H4 (cell line): ENCODE measurements around the gene OR2AE1. TPM values are rescaled to one million over a fixed set of nuclear protein-coding genes. Genes with fewer than 3 reads are reported as not detected.
"Not testable (repeated sequence)": the region's sequence is repeated elsewhere in the genome, so short reads cannot be mapped to it uniquely, and the experiment has no call there.

ENCODE experiments used
- DNase-seq: peaks from one replicate; pipeline ENCODE4 v3.0.0-alpha.2; 2015; ENCODE audit warnings: low spot score
- total RNA-seq: library from RNA; depleted of rRNA; stranded (reverse); fragments of >200 nt; shearing (Covaris generic); gene quantifications from 2 replicates; pipeline ENCODE4 v1.2.3, GENCODE V29; 2014; rRNA removed

The OR2AE1 gene, protein sequence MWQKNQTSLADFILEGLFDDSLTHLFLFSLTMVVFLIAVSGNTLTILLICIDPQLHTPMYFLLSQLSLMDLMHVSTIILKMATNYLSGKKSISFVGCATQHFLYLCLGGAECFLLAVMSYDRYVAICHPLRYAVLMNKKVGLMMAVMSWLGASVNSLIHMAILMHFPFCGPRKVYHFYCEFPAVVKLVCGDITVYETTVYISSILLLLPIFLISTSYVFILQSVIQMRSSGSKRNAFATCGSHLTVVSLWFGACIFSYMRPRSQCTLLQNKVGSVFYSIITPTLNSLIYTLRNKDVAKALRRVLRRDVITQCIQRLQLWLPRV
- total RNA-seq, result 0.23 TPM in 1 of 2 replicates, not detected in the other

DNA sequence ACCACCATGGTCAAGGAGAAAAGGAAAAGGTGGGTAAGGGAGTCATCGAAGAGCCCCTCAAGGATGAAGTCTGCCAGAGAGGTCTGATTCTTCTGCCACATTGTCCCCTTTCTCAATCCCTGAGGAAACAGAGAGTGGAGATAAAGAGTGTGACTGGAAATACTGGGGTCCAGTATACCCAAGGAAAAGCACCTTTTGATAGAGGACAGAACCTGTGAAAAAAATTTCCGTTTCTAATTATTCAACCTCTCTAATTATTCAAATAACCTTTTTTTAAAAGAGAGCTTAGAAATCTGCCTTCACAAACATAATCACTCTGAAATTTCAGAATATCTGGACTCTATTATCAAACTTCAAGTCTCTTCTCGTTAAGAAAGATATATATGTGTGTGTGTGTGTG, at the start of gene OR2AE1:
OR2AE1 (minus strand) TSS at position 101 of the 400 bp plus-strand sequence; CDS start at position 101, 0 bp downstream.
- DNase-seq, result no peak

DNA sequence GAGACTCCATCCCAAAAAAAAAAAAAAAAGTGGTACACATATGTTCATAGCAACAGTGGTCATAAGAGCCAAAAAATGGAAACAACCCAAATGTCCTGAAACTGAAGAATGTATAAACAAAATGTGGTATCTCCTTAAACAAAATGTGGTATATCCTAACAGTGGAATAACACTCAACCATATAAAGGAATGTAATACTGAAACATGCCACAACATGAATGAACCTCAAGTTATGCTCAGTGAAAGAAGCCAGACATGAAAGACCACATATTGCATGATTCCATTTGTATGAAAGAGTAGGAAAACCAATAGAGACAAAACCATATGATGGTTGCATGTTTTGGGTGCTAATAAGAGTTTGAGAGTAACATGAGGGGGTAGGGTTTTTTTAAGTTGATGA, 49.5 kb upstream of the OR2AE1 start:
- no peak for DNase-seq

DNA sequence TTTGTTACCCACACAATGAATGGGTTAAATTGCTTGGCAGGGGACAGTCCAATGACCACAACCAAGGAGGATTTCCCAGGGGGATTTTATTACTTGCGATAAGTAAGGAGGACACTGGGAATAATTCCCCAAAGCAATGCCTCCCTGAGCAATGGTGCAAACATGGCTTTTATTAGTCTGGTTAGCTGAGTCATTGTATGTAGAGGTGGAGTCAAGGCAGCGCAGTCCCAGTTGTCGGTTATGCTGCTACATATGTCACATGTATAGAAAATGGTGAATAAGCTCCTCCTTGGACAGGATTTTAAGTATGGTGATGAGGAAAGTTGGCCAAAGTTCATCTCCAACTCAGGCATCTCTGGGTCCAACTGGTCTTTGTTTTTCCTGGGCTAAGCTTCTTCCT, 46.4 kb upstream of the OR2AE1 start:
- no peak for DNase-seq

DNA sequence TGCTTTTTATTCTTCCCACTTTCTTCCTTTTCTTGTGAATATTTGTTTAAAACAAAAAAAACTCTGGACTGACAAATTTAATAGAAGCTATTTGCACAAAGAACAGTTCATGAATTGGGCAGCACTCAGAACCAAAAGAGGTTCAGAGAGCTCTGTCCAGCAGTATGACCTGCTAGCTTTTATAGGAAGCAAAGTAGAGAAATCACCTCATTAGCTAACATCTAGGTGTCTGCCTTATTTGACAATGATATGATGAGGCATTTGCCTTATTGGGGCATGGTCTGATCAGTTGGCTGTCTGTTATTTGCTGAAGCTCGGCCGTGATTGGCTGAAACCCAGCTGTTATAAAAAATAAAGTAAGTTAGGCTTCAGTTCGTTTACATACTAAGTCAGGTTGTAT, 43.3 kb upstream of the OR2AE1 start:
- DNase-seq, result no peak

DNA sequence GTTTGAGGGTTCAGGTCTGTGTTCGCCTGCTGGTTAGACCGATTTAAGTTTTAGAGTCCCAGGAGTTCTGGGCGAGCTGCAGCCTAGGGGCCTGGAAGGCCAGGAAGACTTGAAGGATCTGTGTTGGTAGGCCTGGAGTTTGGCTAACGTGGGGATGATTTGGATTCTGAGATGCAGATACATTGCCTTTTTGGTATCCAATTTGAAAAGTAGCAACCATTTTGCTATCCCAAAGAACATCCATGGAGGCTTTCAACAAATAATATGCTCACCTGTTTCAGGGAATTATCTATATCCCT, 42.9 kb upstream of the OR2AE1 start:
- DNase-seq, result no peak

DNA sequence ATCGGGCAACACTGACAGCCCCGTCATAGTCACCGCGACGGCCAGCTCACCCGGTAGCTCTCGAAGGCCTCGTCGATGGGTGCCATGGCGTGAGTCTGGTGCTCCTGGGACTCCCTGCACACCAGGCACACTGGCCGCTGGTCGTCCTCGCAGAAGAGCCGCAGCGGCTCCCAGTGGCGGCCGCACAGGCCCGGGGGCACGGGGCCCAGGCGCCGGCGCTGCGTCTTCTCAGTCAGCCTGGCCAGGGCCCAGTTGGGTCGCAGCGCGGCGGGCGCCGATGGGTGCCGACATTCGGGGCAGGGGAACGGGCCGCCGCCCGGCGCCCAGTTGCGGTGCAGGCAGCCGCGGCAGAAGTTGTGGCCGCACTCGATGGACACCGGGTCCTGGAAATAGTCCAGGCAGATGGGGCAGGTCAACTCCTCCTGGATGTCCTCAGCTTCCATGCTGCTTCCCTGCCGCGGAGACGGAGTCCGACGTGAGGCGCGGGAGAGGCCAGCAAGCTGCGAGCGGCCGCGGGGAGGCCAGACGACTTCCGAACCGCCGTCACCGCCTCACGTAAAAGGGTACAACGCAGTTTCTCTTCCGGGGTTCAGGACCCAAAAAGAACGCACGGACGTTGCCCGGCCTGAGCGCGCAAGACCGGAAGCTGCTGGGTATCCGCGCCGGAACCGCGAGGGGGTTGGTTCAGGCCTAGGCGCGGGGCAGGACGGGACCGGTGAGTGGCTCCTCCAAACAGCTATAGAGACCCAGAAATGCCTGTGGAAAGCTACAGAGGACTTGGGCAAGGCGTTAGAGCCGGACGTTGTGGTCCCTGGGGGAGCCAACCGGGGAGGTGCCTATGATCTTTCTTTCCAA, 42.4 kb upstream of the OR2AE1 start, which contains the start of gene TRIM4:
TRIM4 (minus strand) TSS at position 572 of the 855 bp plus-strand sequence; CDS start at position 443, 129 bp downstream.
- peak; percentile 90 for DNase-seq

DNA sequence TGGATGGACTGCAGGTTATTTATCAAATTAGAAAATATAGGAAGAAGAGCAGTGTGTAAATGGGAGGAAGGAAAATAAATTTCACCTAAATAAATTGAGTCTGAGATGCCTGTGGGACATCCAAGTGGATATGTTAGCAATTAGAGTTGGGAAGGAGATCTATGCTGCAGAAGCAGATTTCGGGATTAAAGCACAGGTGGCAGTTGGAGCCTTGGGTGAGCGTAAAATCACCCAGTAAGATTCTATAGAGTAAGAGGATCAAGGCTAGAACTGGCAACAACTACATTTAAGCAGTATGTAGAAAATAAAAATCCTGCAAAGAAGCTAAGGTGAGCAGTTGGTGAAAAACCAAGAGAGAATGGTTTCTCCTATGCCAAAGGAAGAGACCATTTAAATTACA, 34.1 kb upstream of the OR2AE1 start:
- DNase-seq, result no peak

DNA sequence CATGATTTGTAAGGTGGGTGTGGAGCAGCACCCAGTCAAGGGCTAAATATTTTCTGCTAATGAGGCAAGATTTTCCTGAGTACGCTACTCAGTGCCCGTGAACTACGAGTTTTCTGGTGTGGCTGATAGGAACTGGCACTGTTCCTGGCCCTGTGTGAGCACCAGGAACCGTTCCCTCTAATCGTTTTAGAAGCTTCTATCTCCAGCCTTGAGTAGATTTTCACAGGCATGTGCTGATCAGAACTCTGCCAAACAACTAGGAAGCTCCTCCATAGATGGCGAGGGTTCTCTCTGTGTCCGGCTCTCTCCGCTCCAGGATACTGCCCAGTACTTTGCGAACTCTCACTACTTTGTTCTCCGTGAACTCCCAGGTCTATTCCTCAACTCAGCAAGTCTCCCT, 24.7 kb upstream of the OR2AE1 start:
- DNase-seq, result no peak

DNA sequence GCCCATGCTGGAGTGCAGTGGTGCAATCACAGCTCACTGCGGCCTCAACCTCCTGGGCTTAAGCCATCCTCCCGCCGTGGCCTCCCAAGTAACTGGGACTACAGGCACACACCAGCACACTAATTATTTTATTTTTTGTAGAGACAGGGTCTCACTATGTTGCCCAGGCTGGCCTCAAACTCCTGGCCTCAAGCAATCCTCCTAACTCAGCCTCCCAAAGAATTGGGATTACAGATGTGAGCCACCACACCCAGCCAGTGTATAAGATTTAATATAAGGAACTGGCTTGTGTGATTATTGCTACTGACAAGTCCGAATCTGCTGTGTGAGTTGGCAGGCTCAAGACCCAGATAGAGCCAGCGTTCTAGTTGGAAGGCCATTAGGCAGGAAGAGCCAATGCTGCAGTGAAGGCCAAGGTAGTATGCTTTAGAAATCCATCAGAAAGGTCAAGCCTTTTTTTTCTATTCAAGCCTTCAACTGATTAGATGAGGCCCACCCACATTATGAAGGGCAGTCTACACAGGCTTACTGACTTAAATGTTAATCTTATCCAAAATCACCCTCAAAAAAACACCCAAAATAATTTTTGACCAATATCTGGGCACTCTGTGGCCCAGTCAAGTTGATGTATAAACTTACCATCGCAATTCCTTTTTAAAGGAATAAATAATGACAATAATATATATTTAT, 23.1 kb upstream of the OR2AE1 start:
- no peak for DNase-seq

DNA sequence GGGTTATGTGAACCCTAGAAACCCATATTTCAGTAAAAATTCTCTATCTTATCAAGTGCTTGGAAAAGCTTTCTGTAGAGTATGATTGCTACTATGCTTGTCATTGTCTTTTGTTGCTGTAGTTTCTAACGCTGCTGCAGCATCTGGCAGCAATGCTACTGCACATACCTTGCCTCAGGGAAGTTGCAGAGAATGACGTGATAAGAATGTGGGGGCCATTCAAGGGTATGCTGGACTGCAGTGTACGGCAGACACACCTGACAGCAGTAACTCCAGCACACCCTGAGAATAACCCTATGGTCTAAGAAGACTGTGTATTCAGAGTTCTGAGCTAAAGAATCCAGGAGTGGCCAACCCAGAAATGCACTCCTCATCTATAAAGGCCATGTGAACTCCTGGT, 22.0 kb upstream of the OR2AE1 start:
- no peak for DNase-seq

DNA sequence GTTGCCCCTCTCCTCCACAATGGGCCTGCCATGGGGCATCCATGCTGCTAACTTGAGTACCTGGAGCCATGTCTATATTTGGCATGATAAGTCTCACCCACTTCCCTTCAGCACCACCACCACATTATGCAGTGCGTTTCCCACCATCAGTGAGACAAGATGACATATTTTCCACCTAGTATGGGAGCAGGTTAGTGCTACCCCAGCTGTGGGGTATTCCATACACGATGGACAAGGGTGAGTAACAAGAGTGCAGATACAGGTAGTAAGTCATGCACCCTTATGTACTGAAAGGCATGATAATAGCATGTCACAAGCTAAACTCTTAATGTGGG, 21.2 kb upstream of the OR2AE1 start:
- DNase-seq, result no peak

DNA sequence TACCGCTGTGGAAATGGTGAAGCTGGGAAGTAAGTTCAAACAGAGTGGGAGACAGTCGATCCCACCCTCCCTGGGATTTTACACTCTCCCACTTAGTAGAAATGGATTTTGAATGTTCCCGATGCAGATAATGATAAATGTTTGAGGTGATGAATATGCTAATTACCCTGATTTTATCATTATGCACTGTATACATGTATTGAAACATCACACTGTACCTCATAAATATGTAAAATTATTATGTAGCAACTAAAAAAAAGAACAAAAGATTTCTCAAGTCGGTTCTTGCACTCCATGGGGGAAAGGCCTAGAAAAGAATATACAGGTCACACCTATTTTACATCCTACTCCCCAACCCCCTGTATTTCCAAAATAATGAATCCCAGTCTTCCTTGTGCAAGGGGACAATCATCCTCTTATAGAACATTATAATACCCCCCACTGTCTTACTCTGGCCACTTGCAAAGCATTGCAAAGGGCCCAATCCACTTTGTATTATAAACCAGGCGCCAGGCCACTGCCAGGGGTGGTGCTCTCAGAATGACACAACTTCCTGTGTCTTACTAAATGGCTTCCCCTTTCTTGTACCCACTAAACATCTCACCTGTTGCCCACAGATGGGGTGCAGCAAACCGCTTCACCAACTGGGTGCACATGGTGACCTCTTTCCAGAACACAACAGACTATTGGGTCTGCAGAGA, 20.6 kb upstream of the OR2AE1 start:
- no peak for DNase-seq

DNA sequence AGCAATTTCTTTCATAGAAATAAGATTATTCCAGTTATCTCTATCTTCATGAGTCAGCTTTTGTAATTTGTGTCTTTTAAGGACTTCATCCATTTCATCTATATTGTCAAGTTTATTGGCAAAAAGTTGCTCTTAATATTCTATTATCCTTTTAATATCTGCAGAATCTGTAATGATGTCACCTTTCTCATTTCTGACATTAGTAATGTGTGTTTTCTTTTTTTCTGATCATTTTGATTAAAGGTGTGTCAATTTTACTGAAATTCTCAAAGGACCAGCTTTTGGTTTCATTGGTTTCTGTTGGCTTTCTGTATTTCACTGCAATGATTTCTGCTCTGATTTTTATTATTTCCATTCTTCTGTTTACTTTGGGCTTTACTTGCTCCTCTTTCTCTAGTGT, 17.9 kb upstream of the OR2AE1 start:
- no peak for DNase-seq

DNA sequence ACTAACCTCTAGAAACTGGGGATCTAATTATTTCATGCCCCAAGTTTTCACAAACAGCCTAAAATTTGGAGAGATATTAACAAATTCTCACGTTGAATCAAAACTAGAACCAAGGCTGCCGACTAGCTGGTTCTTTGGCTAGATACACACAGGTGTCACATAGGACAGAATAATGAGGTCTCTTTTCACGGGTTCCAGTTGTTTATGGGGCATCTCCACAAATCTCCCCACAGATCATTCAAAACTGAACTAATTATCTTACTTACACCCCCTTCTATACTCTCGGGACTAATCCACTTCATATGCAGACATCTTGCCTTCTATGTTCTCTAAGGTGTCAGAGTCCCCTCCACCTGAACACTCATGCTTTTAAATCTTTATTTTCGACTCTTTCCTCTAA, 16.4 kb upstream of the OR2AE1 start:
- no peak for DNase-seq

DNA sequence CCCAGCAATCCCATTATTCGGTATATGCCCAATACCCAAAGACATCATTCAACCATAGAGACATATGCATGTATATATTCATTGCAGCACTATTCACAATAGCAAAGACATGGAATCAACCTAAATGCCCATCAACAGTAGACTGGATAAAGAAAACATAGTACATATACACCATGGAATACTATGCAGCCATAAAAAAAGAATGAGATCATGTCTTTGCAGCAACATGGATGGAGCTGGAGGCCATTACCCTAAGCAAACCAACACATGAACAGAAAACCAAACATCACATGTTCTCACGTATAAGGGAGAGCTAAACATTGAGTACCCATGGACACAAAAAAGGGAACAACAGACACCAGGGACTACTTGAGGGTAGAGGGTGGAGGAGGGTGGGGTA, 13.5 kb upstream of the OR2AE1 start:
- DNase-seq, result not testable (repeated sequence)

DNA sequence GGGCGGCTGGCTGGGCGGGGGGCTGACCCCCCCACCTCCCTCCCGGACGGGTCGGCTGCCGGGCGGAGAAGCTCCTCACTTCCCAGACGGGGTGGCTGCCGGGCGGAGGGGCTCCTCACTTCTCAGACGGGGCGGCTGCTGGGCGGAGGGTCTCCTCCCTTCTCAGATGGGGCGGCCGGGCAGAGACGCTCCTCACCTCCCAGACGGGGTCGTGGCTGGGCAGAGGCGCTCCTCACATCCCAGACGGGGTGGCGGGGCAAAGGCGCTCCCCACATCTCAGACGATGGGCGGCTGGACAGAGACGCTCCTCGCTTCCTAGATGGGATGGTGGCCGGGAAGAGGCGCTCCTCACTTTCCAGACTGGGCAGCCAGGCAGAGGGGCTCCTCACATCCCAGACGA, 11.5 kb upstream of the OR2AE1 start:
- DNase-seq, result not testable (repeated sequence)

DNA sequence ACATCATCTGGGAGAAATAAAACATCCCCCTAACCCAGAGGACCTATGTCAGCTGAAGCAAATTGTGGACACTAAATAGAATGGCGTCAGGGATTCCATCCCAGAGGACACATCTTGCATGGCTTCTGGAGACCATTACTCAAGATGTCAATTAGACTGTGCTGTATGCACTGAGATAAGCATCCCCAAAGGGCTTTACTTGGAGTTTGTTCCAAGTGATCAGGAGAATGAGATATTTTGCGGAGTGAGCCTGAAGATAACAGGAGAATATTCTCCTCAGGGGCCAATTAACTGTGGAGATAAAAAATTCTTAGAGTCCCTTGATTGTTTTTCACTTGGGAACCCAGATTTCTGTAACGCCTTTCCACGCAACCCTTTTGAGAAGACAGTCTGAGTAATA, 4.5 kb upstream of the OR2AE1 start:
- no peak for DNase-seq

DNA sequence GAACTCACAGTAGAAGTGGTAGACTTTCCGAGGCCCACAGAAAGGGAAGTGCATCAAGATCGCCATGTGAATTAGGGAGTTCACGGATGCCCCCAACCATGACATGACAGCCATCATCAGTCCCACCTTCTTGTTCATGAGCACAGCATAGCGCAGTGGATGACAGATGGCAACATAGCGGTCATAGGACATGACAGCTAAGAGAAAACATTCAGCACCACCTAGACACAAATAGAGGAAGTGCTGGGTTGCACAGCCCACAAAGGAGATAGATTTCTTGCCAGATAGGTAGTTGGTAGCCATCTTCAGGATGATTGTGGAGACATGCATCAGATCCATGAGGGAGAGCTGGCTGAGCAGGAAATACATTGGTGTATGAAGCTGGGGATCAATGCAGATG, 342 bp downstream of the OR2AE1 start:
- no peak for DNase-seq

DNA sequence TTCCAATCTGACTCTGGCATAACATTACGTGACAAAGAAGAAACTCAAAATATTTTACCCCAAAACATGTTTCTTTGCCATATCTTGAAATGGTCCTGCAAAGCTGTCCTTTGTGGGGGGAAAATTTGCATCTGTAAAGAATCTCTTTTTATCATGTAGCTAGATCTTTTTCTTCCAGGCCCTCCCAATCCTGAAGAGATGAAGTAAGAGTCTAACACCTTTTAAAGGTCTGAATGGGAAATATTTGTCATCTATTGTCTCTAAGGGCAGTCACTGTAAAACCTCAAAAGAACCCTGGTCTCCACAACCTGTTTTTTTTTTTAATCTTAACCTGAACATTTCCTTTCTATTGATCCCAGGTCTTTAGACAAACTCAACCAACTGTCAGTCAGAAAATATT, 8.6 kb downstream of the OR2AE1 start:
- no peak for DNase-seq

DNA sequence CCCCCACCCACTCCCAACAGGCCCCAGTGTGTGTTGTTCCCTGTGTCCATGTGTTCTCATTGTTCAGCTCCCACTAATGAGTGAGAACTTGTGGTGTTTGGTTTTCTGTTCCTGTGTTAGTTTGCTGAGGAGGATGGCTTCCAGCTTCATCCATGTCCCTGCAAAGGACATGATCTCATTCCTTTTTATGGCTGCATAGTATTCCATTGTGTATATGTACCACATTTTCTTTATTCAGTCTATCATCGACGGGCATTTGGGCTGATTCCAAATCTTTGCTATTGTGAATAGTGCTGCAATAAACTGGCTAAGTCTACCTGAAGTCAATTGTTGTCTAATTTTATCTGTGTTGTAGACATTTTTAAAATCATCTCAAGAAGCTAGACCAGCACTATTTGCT, 9.4 kb downstream of the OR2AE1 start:
- DNase-seq, result not testable (repeated sequence)

DNA sequence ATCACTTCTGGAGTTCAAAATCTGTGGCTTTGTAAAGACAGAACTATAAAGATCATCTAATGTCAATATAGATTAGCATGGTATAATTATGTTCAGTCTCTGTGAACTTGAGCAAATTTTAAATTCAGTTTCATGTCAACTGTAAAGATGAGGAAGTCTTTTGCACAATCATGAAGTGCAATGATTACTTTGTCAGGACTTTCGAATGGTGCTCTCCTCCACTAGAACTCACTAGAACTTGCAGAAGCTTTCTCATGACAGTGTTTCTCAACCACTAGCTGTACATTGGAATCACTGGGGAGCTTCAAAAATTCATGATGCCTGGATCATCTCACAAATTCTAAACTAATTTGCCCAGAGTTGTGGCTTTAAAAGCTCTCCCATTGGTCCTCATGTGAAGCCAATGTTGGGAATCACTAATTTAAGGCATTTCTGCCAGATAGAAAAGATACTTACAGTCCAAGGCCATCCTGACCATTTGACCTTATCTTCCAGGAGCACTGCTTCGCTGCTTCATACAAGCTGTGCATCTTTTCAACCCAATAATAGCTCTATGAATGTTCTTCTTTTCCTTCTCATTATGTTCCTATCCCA, 12.9 kb downstream of the OR2AE1 start:
- DNase-seq, result no peak
